Neural cell (in vitro differentiated cells): ENCODE results near the gene PLEKHA8. TPM values are rescaled to one million over a fixed set of nuclear protein-coding genes. Genes with fewer than 3 reads are reported as not detected.

Experiments used
- H2AFZ ChIP-seq: fragments of 200-600, 300-800 bp; sonication (generic), shearing (Covaris generic); 2 replicates; pipeline ENCODE4 v1.6.0; 2014; ENCODE audit warnings: low read depth, mild to moderate bottlenecking, antibody characterized with exemption, low read length, moderate library complexity
- H3F3A ChIP-seq: fragments of 200-600 bp; shearing (Covaris generic); 2 replicates; pipeline ENCODE4 v1.6.1; 2016; ENCODE audit warnings: mild to moderate bottlenecking, moderate library complexity, mixed read lengths, antibody characterized with exemption, low read length; ENCODE audit not compliant: insufficient read depth, poor library complexity, severe bottlenecking
- H3K27ac ChIP-seq: fragments of 200-600, 300-800 bp; sonication (generic), shearing (Covaris generic); 2 replicates; pipeline ENCODE4 v1.5.1; 2014; ENCODE audit warnings: mild to moderate bottlenecking, low read length, moderate library complexity
- H3K27me3 ChIP-seq: fragments of 300-800, 200-600 bp; sonication (generic), shearing (Covaris generic); 2 replicates; pipeline ENCODE4 v1.6.0; 2014; ENCODE audit warnings: mild to moderate bottlenecking, low read depth, low read length, moderate library complexity; ENCODE audit not compliant: insufficient read depth
- H3K36me3 ChIP-seq: fragments of 300-800, 200-600 bp; sonication (generic), shearing (Covaris generic); 2 replicates; pipeline ENCODE4 v1.5.1; 2014; ENCODE audit warnings: mild to moderate bottlenecking, antibody characterized with exemption, low read length, moderate library complexity; ENCODE audit not compliant: insufficient read depth
- H3K4me2 ChIP-seq: fragments of 300-800, 200-600 bp; sonication (generic), shearing (Covaris generic); 2 replicates; pipeline ENCODE4 v1.6.0; 2014; ENCODE audit warnings: mild to moderate bottlenecking, low read length
- H3K4me3 ChIP-seq: fragments of 300-800, 200-600 bp; sonication (generic), shearing (Covaris generic); 2 replicates; pipeline ENCODE4 v1.5.1; 2014; ENCODE audit warnings: mild to moderate bottlenecking, low read length, moderate library complexity
- H3K79me2 ChIP-seq: fragments of 200-600 bp; shearing (Covaris generic); replicated peaks from 2 replicates; pipeline ENCODE4 v1.6.0; 2014; ENCODE audit warnings: mild to moderate bottlenecking, low read length, moderate library complexity; ENCODE audit not compliant: insufficient read depth
- H3K9ac ChIP-seq: fragments of 300-800, 200-600 bp; sonication (generic), shearing (Covaris generic); 2 replicates; pipeline ENCODE4 v1.6.1; 2016; ENCODE audit warnings: mild to moderate bottlenecking, low read length, mixed read lengths
- H3K9me2 ChIP-seq: fragments of 200-600 bp; shearing (Covaris generic); 2 replicates; pipeline ENCODE4 v1.6.1; 2016; ENCODE audit warnings: mild to moderate bottlenecking, low read length, mixed read lengths; ENCODE audit not compliant: insufficient read depth
- H3K9me3 ChIP-seq: fragments of 200-600, 300-800 bp; sonication (generic), shearing (Covaris generic); 2 replicates; pipeline ENCODE4 v1.6.1; 2016; ENCODE audit warnings: mild to moderate bottlenecking, mixed run types, low read length, moderate library complexity, mixed read lengths
- H4K20me1 ChIP-seq: fragments of 200-600 bp; shearing (Covaris generic); 2 replicates; pipeline ENCODE4 v1.6.1; 2016; ENCODE audit warnings: mild to moderate bottlenecking, mixed run types; ENCODE audit not compliant: insufficient read depth
- EP300 ChIP-seq: fragments of 450-650 bp; conservative IDR thresholded peaks from 2 replicates; pipeline ENCODE4 v1.6.1; 2014; ENCODE audit warnings: antibody characterized with exemption, mild to moderate bottlenecking, moderate library complexity; ENCODE audit not compliant: poor library complexity, severe bottlenecking
- EZH2 ChIP-seq: fragments of 200-600, 300-800 bp; shearing (Covaris generic), sonication (generic); IDR thresholded peaks from 2 replicates; pipeline ENCODE4 v1.6.1; 2014; ENCODE audit warnings: antibody characterized with exemption, low read length, borderline replicate concordance, mild to moderate bottlenecking; ENCODE audit not compliant: insufficient read depth, poor library complexity, severe bottlenecking
- MXI1 ChIP-seq: fragments of 450-650 bp; conservative IDR thresholded peaks from 2 replicates; pipeline ENCODE4 v1.6.1; 2014; ENCODE audit warnings: antibody characterized with exemption, mild to moderate bottlenecking; ENCODE audit not compliant: poor library complexity, severe bottlenecking
- POLR2AphosphoS5 ChIP-seq: IDR thresholded peaks from 2 replicates; pipeline ENCODE4 v1.6.1; 2012
- RAD21 ChIP-seq: fragments of 450-650 bp; conservative IDR thresholded peaks from 2 replicates; pipeline ENCODE4 v1.6.1; 2014; ENCODE audit warnings: antibody characterized with exemption, mild to moderate bottlenecking, moderate library complexity
- SMC3 ChIP-seq: fragments of 450-650 bp; conservative IDR thresholded peaks from 2 replicates; pipeline ENCODE4 v1.6.1; 2014; ENCODE audit warnings: antibody characterized with exemption, mild to moderate bottlenecking, moderate library complexity; ENCODE audit not compliant: poor library complexity
- TAF1 ChIP-seq: IDR thresholded peaks from 2 replicates; pipeline ENCODE4 v1.6.1; 2012; ENCODE audit warnings: low read depth
- polyA plus RNA-seq: library from polyadenylated mRNA; depleted of rRNA; stranded (reverse); fragments of >200 nt; gene quantifications from 2 replicates; pipeline ENCODE4 v1.2.3, GENCODE V29; 2014
- TF ChIP-seq, protein P1 (sequence below): fragments of 450-650 bp; IDR thresholded peaks from 2 replicates; pipeline ENCODE4 v1.5.1; 2014; ENCODE audit warnings: antibody characterized with exemption, mild to moderate bottlenecking, moderate library complexity; ENCODE audit not compliant: poor library complexity, severe bottlenecking
- TF ChIP-seq, protein P2 (sequence below): IDR thresholded peaks from 2 replicates; pipeline ENCODE4 v1.6.1; 2012; ENCODE audit warnings: borderline replicate concordance

The PLEKHA8 gene
- polyA plus RNA-seq, 1 donor from 2014 or later = 43.1 TPM

DNA sequence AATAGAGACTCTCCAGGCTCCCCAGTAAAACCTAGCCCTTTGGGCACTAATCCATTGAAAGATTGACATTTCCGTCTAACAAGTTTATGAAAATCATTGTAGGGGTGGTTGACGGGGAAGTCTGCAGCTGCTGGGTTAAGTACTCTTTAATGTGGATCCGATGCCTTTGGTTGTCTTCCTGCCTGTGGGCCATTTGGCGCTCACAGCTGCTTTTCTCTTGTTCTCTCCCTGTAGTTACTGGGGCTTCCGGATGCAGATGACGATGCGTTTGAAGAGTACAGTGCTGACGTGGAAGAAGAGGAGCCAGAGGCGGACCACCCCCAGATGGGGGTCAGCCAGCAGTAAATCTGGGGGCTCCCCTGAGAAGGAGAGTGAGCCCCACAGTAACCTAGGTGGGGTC is 129.0 kb downstream of the PLEKHA8 start:
- Histone ChIP-seq H3K9me2 (no peaks in the 10 kb centered on the region), H3K79me2 (no peaks in the 10 kb centered on the region), H3K4me2 (no peak overlapping the region), H3K27me3 (no peaks in the 10 kb centered on the region), H3K9me3 (no peaks in the 10 kb centered on the region), H3K9ac (no peak overlapping the region), H3K36me3 (no peaks in the 10 kb centered on the region), H3K4me3 (no peak overlapping the region), H4K20me1 (no peaks in the 10 kb centered on the region), H2AFZ (no peak overlapping the region), H3F3A (no peaks in the 10 kb centered on the region), H3K27ac (no peak overlapping the region)
- TF ChIP-seq, protein P1, sequence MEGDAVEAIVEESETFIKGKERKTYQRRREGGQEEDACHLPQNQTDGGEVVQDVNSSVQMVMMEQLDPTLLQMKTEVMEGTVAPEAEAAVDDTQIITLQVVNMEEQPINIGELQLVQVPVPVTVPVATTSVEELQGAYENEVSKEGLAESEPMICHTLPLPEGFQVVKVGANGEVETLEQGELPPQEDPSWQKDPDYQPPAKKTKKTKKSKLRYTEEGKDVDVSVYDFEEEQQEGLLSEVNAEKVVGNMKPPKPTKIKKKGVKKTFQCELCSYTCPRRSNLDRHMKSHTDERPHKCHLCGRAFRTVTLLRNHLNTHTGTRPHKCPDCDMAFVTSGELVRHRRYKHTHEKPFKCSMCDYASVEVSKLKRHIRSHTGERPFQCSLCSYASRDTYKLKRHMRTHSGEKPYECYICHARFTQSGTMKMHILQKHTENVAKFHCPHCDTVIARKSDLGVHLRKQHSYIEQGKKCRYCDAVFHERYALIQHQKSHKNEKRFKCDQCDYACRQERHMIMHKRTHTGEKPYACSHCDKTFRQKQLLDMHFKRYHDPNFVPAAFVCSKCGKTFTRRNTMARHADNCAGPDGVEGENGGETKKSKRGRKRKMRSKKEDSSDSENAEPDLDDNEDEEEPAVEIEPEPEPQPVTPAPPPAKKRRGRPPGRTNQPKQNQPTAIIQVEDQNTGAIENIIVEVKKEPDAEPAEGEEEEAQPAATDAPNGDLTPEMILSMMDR = no peak
- TF ChIP-seq, protein P2, sequence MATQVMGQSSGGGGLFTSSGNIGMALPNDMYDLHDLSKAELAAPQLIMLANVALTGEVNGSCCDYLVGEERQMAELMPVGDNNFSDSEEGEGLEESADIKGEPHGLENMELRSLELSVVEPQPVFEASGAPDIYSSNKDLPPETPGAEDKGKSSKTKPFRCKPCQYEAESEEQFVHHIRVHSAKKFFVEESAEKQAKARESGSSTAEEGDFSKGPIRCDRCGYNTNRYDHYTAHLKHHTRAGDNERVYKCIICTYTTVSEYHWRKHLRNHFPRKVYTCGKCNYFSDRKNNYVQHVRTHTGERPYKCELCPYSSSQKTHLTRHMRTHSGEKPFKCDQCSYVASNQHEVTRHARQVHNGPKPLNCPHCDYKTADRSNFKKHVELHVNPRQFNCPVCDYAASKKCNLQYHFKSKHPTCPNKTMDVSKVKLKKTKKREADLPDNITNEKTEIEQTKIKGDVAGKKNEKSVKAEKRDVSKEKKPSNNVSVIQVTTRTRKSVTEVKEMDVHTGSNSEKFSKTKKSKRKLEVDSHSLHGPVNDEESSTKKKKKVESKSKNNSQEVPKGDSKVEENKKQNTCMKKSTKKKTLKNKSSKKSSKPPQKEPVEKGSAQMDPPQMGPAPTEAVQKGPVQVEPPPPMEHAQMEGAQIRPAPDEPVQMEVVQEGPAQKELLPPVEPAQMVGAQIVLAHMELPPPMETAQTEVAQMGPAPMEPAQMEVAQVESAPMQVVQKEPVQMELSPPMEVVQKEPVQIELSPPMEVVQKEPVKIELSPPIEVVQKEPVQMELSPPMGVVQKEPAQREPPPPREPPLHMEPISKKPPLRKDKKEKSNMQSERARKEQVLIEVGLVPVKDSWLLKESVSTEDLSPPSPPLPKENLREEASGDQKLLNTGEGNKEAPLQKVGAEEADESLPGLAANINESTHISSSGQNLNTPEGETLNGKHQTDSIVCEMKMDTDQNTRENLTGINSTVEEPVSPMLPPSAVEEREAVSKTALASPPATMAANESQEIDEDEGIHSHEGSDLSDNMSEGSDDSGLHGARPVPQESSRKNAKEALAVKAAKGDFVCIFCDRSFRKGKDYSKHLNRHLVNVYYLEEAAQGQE = no peak
- no peak for TF ChIP-seq POLR2AphosphoS5

DNA sequence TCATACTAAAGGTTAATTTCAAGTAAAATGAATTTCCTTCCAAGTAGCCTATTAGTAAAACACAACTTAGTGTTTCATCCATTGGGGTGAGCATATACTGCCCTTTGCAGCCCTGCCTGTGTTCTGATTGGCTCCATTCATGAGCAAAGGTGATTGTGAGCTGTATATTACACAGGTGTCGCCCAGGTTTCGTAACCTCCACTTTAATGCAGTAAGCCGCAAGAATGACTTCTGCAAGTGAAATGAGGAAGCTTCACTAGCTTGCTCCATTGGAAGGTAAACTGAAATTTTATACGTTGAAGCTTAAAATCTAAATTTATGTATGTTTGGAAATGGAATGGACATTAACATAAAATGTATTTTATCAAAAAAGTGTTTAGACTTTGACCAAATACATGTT is 131.0 kb downstream of the PLEKHA8 start:
- Histone ChIP-seq H3K27me3 (no peaks in the 10 kb centered on the region), H3K36me3 (no peaks in the 10 kb centered on the region), H3K9me3 (no peaks in the 10 kb centered on the region), H3K79me2 (no peaks in the 10 kb centered on the region), H3K4me2 (no peak overlapping the region), H3K27ac (no peak overlapping the region), H4K20me1 (no peaks in the 10 kb centered on the region), H3K9me2 (no peaks in the 10 kb centered on the region), H3F3A (no peaks in the 10 kb centered on the region), H3K4me3 (no peak overlapping the region), H2AFZ (no peak overlapping the region), H3K9ac (no peak overlapping the region)
- TF ChIP-seq EP300 (no peak), MXI1 (no peak), EZH2 (no peak), POLR2AphosphoS5 (no peak), TAF1 (no peak), SMC3 (no peak), RAD21 (no peak)
- TF ChIP-seq, protein P2 = no peak
- TF ChIP-seq, protein P1 = no peak
